ENCODE measurements around the gene SH2D7.

Gene SH2D7

DNA sequence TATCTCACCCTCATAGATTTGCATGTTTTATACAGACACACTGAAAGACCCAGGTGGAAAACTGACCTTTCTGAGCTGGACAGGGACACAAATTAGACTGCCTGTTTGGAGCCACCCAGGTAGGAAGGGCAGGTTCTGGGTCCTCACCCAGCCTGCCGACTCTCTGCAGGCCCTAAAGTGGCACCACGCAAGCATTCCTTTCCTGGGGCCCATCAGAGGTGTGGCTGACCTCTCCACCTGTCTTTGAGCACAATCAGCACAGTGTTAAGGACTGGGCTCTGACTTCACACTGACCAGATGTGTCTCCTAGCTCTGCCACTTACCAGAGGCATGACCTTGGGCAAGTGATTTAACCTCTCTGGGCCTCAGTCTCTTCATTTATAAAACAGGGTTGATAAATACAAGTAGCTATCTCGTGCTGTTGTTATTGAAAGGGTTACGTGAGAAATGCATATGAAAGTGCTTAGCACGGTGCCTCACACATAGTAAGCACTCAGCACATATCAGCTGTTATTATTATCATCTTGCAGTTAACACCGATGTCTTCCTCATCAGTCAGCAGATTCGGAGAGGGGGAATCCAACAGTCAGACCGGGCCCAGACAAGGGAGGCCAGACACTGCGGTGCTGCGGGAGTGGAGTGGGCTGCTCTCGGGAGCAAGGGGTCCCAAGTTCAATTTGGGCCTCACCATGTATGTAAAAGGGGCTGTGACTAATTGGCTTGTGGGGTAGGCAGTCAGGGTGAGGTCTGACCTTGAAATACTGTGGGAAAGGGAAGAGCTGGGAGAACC lies 12.9 kb upstream of the SH2D7 start:
- no peak for DNase-seq

DNA sequence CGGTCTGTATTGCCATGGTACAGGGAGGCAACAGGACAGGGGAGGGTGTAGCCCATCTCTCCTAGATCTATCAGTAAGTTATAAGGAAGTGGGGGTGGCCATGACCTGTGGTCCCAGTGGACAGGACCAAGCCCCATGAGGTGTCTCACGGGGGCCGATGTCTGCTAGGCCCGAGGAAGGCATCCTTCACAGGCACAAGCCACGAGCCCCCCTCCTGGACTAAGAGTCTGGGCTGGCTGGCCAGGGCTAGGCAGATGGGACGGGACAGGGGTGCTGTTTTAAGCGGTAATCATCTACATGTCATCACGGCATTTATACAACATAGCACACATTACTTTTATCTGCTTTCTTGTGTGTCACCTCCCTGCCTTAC lies 12.3 kb upstream of the SH2D7 start:
- DNase-seq: no peak

DNA sequence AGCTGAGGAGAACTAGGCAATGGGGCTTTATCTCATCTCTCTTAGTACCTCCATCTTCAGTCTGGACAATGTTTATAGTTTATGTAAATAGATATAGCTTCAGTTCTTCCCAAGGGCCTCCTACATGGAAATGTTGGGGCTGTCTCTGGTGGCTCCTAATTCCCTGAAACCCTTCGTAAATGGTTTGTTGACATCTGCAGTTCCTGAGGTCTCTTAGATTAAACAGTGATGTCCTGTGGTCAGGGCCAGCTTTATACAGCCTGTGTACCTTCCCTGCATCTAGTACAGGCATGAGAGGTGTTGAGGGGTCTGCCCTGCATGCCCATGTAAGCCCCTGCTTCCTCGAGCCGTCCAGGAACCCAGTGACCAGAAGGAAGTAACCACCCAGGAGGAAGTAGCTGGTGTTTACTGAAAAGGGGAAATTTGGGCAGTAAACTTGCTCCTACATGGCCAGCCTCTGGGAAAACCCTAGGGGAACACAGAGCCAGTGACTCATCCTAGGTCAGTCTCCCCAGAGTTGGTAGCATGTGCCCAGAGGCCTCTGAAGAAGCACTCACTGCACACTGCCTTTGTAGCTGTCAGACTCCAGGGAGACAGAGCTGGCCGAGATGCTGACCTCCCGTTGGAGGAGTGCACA lies 10.1 kb upstream of the SH2D7 start:
- no peak for DNase-seq

DNA sequence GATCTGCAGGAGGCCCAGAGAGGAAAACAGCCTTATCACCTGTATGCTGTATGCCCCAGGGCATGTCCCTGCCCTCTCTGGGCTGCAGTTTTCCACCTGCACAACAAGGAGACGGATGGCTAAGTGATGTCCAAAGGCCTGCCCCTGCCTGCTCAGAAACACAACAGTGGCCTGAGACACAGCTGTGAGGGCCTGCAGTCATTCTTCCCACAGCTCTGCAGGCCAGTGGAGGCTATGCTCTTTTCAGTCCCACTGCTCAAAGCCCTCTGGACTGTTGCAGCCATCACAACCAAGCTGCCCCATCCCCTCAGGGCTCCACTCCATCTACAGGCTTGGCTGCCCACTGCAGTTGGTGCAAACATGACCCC lies 9.6 kb upstream of the SH2D7 start:
- no peak for DNase-seq

DNA sequence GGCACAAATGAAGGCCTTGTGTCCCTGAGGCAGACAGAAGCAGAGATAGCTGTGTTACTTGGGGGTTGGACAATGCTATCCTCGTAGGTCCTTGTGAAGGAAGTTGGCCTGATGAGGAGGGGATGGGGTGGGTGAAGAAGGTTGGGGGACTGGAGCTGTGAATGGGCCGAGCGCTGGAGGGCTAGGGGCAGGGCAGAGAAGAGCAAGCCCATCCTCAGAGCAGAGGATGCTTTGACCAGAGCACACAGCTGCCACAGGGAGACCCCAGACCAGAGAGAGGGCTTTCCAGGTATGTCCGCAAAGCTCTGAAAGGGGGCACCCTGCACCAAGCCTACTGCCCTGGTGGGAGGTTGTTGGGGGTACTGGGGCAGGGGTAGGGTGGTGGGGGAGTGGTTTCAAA lies 9.2 kb upstream of the SH2D7 start:
- DNase-seq: no peak

DNA sequence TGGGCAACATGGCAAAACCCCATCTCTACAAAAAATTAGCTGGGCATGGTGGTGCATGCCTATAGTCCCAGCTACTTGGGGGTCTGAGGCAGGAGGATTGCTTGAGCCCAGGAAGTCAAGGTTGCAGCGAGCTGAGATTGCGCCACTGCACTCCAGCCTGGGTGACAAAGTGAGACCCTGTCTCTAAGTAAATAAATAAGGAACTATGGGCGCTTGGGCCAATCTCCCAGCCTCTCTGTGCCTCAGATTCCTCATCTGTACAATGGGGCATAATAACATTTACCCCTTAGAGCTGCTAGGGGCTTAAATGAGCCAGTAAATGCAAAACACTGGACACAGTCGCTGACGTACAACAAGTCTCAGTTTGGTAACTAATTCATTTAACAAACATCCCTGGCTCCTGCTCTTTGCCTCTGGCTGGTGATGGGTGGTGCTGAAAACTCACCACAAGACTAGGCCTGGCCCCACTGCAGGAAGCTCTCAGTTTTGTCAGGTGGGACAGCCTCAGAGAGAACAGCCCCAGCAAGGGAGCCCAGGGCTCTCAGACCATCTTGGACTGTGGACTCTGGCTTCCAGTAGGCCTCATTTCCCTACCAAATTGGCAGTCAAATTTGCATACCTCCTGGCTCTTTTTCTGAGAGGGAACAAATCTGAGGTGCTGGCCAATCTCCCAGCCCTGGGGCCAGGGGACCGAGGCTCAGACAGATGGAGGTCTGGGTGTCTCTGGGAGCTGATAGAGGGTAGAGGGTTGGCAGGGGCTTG lies 8.5 kb upstream of the SH2D7 start:
- no peak for DNase-seq

DNA sequence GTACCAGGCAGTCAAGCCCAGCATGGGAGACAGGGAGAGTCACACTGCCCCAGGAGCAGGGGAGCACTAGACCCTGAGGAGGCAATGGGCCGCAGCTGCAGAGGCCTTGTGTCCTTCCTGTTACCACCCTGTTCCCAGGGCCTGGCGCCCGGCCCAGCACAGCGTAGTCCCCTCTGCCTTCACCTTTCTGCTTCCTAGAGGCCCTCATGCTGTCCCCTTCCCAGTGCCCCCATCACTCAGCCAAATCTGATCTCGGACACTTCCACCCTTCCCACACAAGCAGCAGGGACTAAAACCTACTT lies 8.0 kb upstream of the SH2D7 start:
- DNase-seq: no peak

DNA sequence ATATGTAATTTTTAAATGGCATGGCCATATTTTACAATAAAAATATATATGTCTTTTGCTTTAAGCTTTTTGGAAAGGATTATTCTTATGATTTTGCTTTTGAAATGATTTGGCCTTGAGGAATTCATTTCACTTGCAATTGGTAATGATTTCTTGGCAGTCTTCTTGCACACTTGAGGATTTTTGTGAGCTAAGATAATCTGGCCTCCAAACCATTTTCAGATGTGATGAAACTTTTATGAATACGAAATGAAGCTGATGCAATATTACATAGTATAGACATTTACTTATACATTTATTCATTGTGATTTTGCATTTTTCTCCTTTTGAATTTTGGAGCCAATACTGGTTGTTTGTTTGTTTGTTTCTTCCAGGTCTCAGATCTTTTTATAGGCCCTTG lies 6.4 kb upstream of the SH2D7 start:
- DNase-seq: no peak

DNA sequence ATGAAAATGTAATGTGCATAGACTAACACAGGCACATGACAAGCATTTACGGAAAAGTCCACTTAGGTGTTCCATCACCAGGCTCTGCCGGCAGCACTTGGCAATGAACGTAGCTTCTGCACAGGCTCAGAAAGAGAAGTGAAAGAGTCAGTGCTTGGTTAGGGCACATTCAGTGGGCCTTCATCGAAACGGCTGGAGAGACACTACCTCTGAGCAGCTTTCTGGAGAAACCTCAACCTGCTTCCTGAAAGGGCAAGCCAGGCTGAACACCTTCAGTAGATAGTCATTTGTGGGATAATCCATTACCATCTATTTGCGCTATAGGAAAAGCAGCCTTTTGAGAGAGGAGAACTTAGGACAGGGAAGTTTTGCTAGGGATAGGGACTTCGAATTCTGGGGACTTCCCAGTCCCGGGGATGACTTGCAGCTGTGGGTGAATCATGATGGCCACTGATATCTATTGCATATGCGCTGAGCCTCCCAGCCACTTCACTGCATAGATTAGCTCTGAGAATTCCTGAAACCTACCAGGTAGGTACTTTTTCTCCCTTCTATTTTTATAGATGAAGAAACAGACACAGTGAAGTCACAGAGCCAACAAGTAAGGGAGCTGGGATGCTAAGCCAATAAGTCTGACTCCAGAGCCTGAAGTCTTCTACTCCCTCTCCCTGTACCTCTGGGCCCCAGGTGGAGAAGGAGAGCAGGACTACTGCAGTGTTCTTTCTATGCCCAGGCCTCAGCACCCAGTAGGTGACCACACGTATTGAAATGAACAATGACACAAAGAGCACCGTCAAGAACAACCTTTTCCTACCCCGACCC lies 4.2 kb upstream of the SH2D7 start:
- DNase-seq: no peak

DNA sequence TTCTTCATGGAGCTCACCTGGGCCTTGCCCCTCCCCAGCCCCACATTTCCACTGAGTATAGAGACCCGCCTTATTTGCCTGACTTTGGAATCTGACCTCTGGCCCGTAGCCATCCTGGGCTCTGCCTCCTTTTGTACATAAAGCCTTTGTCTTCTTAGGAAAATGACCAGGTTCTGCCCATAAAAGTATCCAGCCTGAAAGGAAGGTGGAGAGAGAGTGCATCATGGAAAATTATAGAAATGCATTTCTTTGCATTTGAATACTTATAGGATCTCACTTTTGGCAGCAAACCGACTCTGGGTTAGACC lies 3.6 kb upstream of the SH2D7 start:
- no peak for DNase-seq

DNA sequence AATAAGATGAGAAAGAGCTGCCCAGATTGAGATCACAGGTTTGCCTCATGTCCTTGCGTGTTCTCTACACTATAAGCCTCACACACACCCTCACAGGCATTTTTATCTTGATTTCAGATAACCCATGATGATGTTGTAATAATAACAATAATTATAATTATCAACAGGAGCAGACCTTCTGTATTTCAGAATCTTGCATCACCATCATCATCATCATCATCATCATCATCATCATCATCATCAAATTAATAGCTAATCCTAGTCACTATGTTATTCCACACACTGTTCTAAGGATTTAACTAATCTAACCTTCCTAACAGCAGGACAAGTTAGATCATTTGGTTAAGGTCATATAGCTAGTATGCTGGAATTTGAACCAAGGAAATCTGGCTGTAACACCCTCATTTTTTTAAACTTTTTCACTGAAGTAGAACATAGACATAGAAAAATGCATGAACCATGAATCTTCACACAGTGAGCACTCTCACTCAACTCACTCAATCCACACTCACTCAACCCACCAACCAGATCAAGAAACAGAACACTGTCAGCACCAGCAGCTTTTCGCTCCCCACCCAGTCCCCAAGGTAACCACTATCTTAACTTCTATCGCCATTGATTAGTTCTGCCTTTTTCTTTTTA lies 1.8 kb upstream of the SH2D7 start:
- DNase-seq: no peak

DNA sequence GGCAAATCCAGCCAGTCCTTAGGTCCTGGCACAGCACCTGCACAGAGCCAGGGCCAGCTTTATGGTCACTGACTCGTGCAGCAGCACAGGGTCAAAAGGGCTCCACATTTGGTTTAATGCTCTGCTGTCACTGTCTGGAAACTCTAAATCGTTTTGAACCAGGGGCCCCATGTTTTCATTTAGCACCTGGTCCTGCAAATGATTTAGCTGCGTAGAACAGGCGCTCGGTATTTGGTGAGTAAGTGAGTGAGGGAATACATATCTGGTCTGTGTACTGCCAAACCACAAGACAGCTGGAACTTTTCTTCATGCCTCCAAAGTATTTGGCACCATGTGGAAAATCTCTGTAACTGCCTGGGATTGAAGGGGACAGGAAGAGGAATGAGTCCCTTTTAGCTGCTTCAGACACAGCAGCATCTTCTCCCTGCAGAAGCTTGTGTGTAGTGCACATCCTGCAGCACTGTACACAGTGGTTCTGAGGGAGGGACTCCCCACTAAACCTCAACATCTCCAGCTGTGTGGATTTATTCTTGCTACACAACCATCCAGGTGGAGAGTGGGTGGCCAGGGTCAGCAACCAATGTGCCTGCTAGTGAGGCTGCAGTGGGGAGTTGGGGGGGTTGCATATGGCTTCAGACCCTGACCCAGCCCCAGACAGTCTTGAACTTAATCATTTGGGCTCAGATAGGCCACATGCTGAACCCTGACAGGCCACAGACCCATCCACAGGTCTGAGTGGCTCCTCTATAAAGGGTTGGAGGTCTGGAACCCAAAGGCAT lies 1.1 kb downstream of the SH2D7 start:
- DNase-seq: no peak

DNA sequence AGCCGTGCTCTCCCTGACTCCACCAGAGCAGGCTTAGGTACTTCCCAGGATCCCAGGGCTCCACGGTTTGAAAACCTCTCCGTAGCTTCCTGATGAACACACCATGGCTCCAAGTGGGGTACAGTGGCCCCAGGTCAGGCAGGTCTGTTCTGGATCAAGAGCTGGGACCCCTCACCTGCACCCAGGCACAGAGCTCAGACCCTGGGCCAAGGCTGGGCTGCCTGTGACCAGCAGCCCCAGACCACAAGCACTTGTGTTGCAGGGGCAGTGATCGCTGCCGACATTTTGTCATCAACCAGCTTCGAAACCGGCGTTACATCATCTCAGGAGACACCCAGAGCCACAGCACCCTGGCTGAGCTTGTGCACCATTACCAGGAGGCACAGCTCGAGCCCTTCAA lies 5.3 kb downstream of the SH2D7 start:
- DNase-seq: no peak

DNA sequence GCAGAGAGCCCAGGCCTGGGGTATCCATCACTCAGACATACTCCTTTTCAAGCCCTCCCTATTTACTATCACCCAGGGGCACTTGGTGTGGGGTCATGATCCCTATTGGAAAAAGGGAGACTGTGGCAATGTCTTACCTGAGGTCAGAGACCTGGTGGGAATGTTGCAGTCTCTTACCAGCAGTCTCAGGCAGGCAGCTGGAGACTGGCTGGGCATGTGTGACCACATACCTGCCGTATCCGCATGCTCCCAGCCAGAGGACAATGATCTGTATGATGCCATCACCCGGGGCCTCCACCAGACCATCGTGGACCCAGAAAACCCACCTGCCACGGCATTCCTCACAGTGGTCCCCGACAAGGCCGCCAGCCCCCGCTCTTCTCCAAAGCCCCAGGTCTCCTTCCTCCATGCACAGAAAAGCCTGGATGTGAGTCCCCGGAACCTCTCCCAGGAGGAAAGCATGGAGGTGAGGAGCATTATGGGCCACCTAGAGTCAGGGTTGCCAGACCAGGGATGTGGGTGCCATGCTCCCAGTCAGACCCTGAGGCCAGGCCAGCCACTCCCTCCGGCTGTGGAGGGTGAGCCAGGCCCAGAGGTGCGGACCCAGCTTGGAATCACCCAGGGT lies 5.9 kb downstream of the SH2D7 start:
- DNase-seq: no peak

DNA sequence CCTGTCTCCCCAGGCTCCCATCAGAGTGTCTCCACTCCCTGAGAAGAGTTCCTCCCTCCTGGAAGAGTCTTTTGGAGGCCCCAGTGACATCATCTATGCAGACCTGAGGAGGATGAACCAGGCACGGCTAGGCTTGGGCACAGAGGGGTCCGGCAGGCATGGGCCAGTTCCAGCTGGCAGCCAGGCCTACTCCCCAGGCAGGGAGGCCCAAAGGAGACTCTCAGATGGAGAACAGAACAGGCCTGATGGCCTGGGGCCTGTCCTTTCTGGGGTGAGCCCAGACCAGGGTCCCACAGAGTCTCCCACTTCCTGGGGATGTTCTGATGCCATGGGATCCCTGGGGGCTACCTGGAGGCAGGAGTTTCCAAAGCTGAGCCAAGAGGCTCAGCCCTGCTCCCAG lies 8.5 kb downstream of the SH2D7 start:
- no peak for DNase-seq

DNA sequence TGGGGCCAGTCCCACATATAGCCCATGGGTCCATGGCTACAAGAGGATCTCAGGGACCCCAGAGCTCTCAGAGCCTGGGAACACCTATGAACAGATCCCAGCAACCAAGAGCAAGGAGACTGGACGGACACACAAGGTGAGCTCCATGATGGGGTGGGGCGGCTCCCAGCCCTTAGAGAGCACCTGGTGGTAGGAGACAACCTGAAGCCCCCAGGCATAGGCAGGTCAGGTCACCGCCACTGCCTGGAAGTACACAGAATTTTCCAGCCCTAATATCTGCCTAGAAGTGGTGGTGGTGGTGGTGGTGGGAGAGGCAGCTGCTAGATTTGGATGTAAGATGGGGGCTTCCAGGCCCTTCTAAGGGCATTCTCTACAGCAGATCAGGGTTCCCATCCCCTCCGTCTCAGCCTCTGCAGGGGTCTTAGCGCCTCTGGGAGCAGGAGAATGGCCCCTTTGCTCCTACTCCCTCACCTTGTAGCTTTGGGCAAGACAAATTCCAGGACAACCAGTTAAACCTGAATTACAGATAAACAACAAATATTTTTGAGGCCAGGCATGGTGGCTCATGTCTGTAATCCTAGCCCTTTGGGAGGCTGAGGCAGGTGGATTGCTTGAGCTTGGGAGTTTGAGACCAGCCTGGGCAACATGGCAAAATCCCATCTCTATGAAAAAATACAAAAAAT lies 9.2 kb downstream of the SH2D7 start:
- DNase-seq: no peak

DNA sequence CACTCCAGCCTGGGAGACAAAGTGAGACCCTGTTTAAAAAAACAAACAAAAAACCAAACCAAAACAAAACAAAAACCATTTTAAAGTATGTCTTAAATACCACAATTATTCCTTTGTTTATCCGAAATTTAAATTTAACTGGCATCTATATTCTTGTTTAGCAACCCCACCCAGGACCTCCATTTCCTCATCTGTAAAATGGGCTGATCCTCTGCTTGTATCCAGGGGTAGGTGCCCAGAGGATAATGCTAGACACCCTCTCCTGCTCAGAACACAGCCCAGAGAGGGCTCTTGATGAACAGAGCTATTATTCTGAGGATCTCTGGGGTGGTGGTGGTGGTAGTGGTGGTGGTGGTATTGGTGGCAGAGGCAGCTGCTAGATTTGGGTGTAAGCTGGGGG lies 9.8 kb downstream of the SH2D7 start:
- no peak for DNase-seq

DNA sequence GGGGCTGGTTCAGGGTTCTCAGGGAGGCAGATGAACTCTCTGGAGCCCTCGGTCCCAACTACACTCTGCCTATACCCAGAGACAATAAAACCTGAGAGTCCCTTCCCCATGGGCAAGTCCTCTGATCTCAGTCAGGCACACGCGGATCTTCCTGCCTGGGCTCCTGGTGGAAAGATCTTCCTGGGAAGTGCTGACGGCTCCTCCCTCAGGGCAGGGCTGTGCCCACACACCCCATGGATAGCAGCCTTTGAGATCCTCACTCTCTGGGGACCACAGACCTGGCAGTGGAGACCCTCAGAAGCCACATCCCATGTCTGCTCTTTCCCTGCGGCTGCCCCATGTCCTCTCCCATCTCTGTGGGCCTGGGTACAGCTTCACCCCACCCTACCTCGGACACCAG lies 10.4 kb downstream of the SH2D7 start:
- DNase-seq: no peak

DNA sequence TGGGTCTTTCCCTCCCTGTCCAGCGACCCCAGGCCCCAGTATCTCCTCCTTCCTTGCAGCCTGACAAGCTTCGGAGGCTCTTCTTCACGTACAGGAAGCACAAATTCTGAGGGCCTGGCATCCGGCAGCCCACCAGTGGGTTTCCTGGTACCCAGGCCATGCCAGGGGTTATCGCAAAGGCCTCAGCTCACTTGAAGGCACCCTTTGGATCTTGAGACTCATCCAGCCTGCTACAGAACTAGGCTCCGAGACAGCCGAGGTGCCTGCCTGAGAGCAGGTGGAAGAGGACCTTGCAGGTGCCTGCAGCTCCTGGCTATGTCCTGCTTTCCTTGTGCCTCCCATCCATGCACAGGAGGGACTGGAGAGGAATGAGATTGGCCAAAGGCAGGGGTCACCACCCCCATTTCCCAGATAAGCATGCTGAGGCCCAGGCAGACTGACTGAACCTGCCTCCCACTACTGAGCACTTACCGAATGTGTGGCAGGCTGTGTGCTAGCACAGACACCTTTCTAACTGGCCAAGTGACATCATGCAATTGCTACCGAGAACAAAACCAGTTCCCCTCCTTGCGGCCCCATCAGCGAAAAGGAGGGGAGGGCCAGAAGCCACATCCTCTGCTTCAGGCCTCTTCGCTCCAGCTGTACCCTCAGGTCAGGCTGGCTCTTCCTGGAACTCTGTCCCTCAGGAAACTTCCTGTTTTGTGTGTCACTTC lies 11.2 kb downstream of the SH2D7 start:
- no peak for DNase-seq

DNA sequence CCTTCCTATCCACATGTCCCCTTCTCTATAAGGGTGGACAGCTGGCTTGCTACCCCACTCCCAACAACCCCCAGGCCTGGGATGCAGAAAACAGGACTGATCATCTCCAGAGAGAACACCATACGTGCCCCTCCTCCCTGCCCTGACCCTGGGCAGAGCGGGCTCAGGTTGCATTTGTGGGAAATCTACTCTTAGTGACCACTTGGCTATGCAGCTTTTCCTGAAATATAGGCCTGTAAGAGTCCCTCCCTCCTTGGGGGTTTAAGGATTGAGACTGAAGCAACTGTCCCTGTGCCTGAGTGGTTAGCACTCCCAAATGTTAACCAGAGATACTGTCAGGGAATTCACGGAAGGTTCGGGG lies 11.7 kb downstream of the SH2D7 start:
- DNase-seq: no peak

Measured in retina (tissue), 1 donor.